WTC11 (cell line): ENCODE measurements around the gene TMEM181. TPM values are rescaled to one million over a fixed set of nuclear protein-coding genes. Genes with fewer than 3 reads are reported as not detected.

Experiments used
- ATAC-seq: fragments of 200-7000 bp; cut with Tn5 transposase; 2 replicates; pipeline ENCODE4 v1.10.0; 2021; ENCODE audit warnings: mild to moderate bottlenecking, moderate library complexity
- CTCF ChIA-PET: fragments of 300-600 bp; sonication (Branson Sonifier 250); formaldehyde crosslinking; loops from one replicate; lab custom pipeline; 2021; ENCODE audit warnings: antibody characterized with exemption; lab: Charles Lee
- POLR2A ChIA-PET: fragments of 350-600 bp; sonication (Branson Sonifier 250); formaldehyde crosslinking; loops from one replicate; lab custom pipeline; 2021; ENCODE audit warnings: antibody characterized with exemption; lab: Charles Lee
- DNase-seq: peaks from one replicate; pipeline ENCODE4 v3.0.0; 2021; ENCODE audit warnings: low spot score
- H3K27ac Mint-ChIP-seq: 2 replicates; pipeline ENCODE4 v1.8.0; 2021; ENCODE audit warnings: mixed read lengths
- H3K27me3 Mint-ChIP-seq: 2 replicates; pipeline ENCODE4 v1.8.0; 2021; ENCODE audit warnings: low read depth, mild to moderate bottlenecking, moderate library complexity, mixed read lengths
- H3K36me3 Mint-ChIP-seq: 2 replicates; pipeline ENCODE4 v1.8.0; 2021; ENCODE audit warnings: mixed read lengths
- H3K4me1 Mint-ChIP-seq: 2 replicates; pipeline ENCODE4 v1.8.0; 2022; ENCODE audit warnings: mixed read lengths
- H3K4me3 Mint-ChIP-seq: 2 replicates; pipeline ENCODE4 v1.8.0; 2021; ENCODE audit warnings: mild to moderate bottlenecking, moderate library complexity, mixed read lengths
- H3K9me3 Mint-ChIP-seq: 2 replicates; pipeline ENCODE4 v1.8.0; 2021; ENCODE audit warnings: mixed read lengths
- ESRRA ChIP-seq: sonication (generic); formaldehyde crosslinking; IDR thresholded peaks from 2 replicates; pipeline ENCODE4 v1.8.1; 2022; ENCODE audit warnings: mild to moderate bottlenecking, missing genetic modification reagents, borderline replicate concordance
- FOXK1 ChIP-seq: sonication (generic); formaldehyde crosslinking; IDR thresholded peaks from 2 replicates; pipeline ENCODE4 v1.8.0; 2022; ENCODE audit warnings: mild to moderate bottlenecking, moderate library complexity, missing genetic modification reagents
- JAZF1 ChIP-seq: fragments of 250-450 bp; sonication (Bioruptor Pico); IDR thresholded peaks from 2 replicates; pipeline ENCODE4 v1.9.0; 2021; ENCODE audit warnings: moderate library complexity, mild to moderate bottlenecking, inconsistent platforms
- MXD4 ChIP-seq: fragments of 250-450 bp; sonication (Bioruptor Pico); IDR thresholded peaks from 2 replicates; pipeline ENCODE4 v1.8.0; 2021; ENCODE audit warnings: mild to moderate bottlenecking, moderate library complexity, borderline replicate concordance
- MYBL2 ChIP-seq: sonication (generic); formaldehyde crosslinking; IDR thresholded peaks from 2 replicates; pipeline ENCODE4 v1.8.1; 2023; ENCODE audit warnings: mild to moderate bottlenecking, moderate library complexity, missing genetic modification reagents
- PRRX2 ChIP-seq: fragments of 250-450 bp; sonication (Bioruptor Pico); IDR thresholded peaks from 2 replicates; pipeline ENCODE4 v1.8.0; 2021; ENCODE audit warnings: mild to moderate bottlenecking
- SOX15 ChIP-seq: fragments of 250-450 bp; sonication (Bioruptor Pico); IDR thresholded peaks from 2 replicates; pipeline ENCODE4 v1.9.0; 2021; ENCODE audit warnings: mild to moderate bottlenecking
- SP1 ChIP-seq: sonication (generic); formaldehyde crosslinking; conservative IDR thresholded peaks from 2 replicates; pipeline ENCODE4 v1.8.1; 2022; ENCODE audit warnings: missing genetic modification reagents
- TEAD4 ChIP-seq: sonication (generic); formaldehyde crosslinking; IDR thresholded peaks from 2 replicates; pipeline ENCODE4 v1.8.0; 2022; ENCODE audit warnings: mild to moderate bottlenecking, missing genetic modification reagents
- ZNF232 ChIP-seq: sonication (generic); formaldehyde crosslinking; IDR thresholded peaks from 2 replicates; pipeline ENCODE4 v1.8.0; 2022; ENCODE audit warnings: mild to moderate bottlenecking, missing genetic modification reagents
- ZNF423 ChIP-seq: fragments of 250-450 bp; sonication (Bioruptor Pico); IDR thresholded peaks from 2 replicates; pipeline ENCODE4 v2.1.2; 2022; ENCODE audit warnings: mild to moderate bottlenecking, moderate library complexity
- total RNA-seq: library from RNA; stranded (reverse); gene quantifications from 3 replicates; pipeline ENCODE4 v1.2.3, GENCODE V29; 2021
- TF ChIP-seq, protein P1 (sequence below): sonication (generic); formaldehyde crosslinking; IDR thresholded peaks from 2 replicates; pipeline ENCODE4 v1.8.0; 2023; ENCODE audit warnings: missing genetic modification reagents, mild to moderate bottlenecking, borderline replicate concordance
- TF ChIP-seq, protein P2 (sequence below): sonication (generic); formaldehyde crosslinking; IDR thresholded peaks from 2 replicates; pipeline ENCODE4 v1.8.1; 2023; ENCODE audit warnings: mild to moderate bottlenecking, missing genetic modification reagents, moderate library complexity
- TF ChIP-seq, protein P3 (sequence below): sonication (generic); formaldehyde crosslinking; conservative IDR thresholded peaks from 2 replicates; pipeline ENCODE4 v1.8.1; 2022; ENCODE audit warnings: mild to moderate bottlenecking, missing genetic modification reagents
- TF ChIP-seq, protein P4 (sequence below): sonication (generic); formaldehyde crosslinking; IDR thresholded peaks from 2 replicates; pipeline ENCODE4 v1.8.1; 2023; ENCODE audit warnings: mild to moderate bottlenecking, missing genetic modification reagents
- TF ChIP-seq, protein P5 (sequence below): fragments of 250-450 bp; sonication (Bioruptor Pico); IDR thresholded peaks from 2 replicates; pipeline ENCODE4 v1.9.0; 2021; ENCODE audit warnings: mild to moderate bottlenecking
- TF ChIP-seq, protein P6 (sequence below): sonication (generic); formaldehyde crosslinking; IDR thresholded peaks from 2 replicates; pipeline ENCODE4 v1.8.0; 2022; ENCODE audit warnings: mild to moderate bottlenecking, missing genetic modification reagents

The TMEM181 gene
- total RNA-seq, 1 experiment from 2014 or later = 18.8 TPM

DNA sequence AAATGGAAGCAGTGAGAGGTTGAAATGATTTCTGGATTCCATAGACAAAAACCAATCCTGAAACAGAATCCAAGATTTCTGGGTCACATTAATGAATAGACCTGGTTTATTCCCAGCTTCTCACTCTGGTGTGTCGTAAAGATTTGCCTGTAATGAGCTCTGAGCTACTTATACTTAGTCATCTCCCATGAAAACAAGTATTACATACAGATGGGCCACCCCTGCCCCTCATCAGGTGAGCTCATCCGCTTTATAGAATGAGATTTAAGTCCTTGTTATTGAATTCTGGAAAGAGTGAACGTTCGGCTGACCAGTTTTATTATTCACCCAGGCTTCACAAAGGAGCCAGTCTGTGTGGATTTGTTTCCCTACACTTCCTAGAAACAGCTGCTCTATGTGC is 47.1 kb upstream of the TMEM181 start (continued):
- TF ChIP-seq MXD4 (CRISPR knock-in tag) = no peak
- TF ChIP-seq, protein P1, sequence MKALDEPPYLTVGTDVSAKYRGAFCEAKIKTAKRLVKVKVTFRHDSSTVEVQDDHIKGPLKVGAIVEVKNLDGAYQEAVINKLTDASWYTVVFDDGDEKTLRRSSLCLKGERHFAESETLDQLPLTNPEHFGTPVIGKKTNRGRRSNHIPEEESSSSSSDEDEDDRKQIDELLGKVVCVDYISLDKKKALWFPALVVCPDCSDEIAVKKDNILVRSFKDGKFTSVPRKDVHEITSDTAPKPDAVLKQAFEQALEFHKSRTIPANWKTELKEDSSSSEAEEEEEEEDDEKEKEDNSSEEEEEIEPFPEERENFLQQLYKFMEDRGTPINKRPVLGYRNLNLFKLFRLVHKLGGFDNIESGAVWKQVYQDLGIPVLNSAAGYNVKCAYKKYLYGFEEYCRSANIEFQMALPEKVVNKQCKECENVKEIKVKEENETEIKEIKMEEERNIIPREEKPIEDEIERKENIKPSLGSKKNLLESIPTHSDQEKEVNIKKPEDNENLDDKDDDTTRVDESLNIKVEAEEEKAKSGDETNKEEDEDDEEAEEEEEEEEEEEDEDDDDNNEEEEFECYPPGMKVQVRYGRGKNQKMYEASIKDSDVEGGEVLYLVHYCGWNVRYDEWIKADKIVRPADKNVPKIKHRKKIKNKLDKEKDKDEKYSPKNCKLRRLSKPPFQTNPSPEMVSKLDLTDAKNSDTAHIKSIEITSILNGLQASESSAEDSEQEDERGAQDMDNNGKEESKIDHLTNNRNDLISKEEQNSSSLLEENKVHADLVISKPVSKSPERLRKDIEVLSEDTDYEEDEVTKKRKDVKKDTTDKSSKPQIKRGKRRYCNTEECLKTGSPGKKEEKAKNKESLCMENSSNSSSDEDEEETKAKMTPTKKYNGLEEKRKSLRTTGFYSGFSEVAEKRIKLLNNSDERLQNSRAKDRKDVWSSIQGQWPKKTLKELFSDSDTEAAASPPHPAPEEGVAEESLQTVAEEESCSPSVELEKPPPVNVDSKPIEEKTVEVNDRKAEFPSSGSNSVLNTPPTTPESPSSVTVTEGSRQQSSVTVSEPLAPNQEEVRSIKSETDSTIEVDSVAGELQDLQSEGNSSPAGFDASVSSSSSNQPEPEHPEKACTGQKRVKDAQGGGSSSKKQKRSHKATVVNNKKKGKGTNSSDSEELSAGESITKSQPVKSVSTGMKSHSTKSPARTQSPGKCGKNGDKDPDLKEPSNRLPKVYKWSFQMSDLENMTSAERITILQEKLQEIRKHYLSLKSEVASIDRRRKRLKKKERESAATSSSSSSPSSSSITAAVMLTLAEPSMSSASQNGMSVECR (CRISPR knock-in tag) = no peak
- no peak for TF ChIP-seq MYBL2
- TF ChIP-seq TEAD4 = no peak
- TF ChIP-seq, protein P2, sequence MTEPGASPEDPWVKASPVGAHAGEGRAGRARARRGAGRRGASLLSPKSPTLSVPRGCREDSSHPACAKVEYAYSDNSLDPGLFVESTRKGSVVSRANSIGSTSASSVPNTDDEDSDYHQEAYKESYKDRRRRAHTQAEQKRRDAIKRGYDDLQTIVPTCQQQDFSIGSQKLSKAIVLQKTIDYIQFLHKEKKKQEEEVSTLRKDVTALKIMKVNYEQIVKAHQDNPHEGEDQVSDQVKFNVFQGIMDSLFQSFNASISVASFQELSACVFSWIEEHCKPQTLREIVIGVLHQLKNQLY = no peak
- no peak for TF ChIP-seq ZNF232 (CRISPR knock-in tag)
- TF ChIP-seq, protein P3, sequence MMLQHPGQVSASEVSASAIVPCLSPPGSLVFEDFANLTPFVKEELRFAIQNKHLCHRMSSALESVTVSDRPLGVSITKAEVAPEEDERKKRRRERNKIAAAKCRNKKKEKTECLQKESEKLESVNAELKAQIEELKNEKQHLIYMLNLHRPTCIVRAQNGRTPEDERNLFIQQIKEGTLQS (CRISPR knock-in tag) = no peak
- TF ChIP-seq, protein P4, sequence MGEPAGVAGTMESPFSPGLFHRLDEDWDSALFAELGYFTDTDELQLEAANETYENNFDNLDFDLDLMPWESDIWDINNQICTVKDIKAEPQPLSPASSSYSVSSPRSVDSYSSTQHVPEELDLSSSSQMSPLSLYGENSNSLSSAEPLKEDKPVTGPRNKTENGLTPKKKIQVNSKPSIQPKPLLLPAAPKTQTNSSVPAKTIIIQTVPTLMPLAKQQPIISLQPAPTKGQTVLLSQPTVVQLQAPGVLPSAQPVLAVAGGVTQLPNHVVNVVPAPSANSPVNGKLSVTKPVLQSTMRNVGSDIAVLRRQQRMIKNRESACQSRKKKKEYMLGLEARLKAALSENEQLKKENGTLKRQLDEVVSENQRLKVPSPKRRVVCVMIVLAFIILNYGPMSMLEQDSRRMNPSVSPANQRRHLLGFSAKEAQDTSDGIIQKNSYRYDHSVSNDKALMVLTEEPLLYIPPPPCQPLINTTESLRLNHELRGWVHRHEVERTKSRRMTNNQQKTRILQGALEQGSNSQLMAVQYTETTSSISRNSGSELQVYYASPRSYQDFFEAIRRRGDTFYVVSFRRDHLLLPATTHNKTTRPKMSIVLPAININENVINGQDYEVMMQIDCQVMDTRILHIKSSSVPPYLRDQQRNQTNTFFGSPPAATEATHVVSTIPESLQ (CRISPR knock-in tag) = no peak
- no peak for TF ChIP-seq SP1 (CRISPR knock-in tag)
- no peak for TF ChIP-seq PRRX2

DNA sequence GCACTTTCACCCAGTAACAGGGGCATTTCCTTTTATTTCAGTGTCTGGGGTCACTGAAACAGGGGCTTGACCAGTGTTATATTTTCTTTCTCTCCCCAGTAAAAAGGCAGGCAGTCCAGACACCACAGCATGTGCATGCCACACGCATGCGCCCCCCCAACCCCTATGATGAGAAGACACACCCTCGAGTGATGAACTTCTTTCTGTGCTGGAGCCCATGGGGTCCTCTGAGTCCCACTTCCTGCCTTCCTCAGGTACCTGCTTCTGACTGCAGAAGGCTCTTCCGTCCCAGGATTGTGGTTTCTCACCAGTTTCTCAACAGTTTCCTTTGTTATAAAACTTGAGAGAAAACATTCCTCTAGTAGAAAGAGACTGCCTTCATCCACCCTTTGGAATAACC is 45.7 kb upstream of the TMEM181 start:
- Mint-ChIP-seq H3K36me3 (no peaks in the 10 kb centered on the region; the same call in 1 of the 2 replicates), H3K27ac (no peak overlapping the region), H3K4me1 (peaks cover 21% of the 10 kb centered on the region), H3K27me3 (peaks cover 35% of the 10 kb centered on the region), H3K4me3 (no peak overlapping the region), H3K9me3 (0 out of 2 replicates have a peak, but pooled peaks cover 6% of the 10 kb centered on the region)
- ChIA-PET POLR2A (no interaction called here), CTCF (interaction anchor here (0.6 to 1.9 kb wide), 3 partner anchors 61 to 300 kb away, joined by 4 to 7 read pairs (median 7); no protein-coding TSS in a partner anchor)
- no peak for DNase-seq
- TF ChIP-seq JAZF1 (CRISPR knock-in tag) = no peak
- TF ChIP-seq PRRX2 = no peak
- TF ChIP-seq FOXK1 (CRISPR knock-in tag) = no peak
- TF ChIP-seq ESRRA (CRISPR knock-in tag) = no peak
- TF ChIP-seq SOX15 = no peak
- TF ChIP-seq, protein P5, sequence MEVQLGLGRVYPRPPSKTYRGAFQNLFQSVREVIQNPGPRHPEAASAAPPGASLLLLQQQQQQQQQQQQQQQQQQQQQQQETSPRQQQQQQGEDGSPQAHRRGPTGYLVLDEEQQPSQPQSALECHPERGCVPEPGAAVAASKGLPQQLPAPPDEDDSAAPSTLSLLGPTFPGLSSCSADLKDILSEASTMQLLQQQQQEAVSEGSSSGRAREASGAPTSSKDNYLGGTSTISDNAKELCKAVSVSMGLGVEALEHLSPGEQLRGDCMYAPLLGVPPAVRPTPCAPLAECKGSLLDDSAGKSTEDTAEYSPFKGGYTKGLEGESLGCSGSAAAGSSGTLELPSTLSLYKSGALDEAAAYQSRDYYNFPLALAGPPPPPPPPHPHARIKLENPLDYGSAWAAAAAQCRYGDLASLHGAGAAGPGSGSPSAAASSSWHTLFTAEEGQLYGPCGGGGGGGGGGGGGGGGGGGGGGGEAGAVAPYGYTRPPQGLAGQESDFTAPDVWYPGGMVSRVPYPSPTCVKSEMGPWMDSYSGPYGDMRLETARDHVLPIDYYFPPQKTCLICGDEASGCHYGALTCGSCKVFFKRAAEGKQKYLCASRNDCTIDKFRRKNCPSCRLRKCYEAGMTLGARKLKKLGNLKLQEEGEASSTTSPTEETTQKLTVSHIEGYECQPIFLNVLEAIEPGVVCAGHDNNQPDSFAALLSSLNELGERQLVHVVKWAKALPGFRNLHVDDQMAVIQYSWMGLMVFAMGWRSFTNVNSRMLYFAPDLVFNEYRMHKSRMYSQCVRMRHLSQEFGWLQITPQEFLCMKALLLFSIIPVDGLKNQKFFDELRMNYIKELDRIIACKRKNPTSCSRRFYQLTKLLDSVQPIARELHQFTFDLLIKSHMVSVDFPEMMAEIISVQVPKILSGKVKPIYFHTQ (CRISPR knock-in tag) = no peak
- TF ChIP-seq, protein P6, sequence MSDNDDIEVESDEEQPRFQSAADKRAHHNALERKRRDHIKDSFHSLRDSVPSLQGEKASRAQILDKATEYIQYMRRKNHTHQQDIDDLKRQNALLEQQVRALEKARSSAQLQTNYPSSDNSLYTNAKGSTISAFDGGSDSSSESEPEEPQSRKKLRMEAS (CRISPR knock-in tag) = no peak
- TF ChIP-seq ZNF423 (CRISPR knock-in tag) = no peak
- ATAC-seq = no peak
